Measurements from ENCODE around the gene CARMIL1. TPM values are rescaled to one million over a fixed set of nuclear protein-coding genes. Genes with fewer than 3 reads are reported as not detected.

Gene CARMIL1
- total RNA-seq, 4 donors from 2014 or later, result 13.9 to 47.6 (median 30.4) TPM

- TF ChIP-seq CTCF (IDR thresholded peaks at IDR 0.05; ENCODE audit: low read depth), result no peak
These were observed 65.7 kb downstream of the CARMIL1 start for GRCh38 chr6:25344827-25345226.

DNA sequence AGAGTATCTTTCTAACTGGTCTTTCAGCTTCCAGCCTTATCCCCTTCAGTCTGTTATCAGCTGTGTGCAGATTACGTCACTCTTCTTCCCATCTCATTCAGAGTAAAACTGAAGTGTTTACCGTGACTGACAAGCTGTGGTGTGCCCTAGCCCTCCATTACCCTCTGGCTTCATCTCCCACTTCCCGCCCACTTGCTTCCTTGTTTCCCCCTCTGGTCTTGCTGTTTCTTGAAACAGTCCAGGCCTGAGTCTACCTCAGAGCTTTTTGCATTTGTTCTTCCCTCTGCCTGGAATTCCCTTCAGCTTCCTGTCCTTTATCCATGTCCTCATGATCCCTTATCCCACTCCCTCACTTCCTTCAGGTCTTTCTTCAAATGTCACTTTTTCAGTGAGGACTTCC is 66.9 kb downstream of the CARMIL1 start:
- no peak for TF ChIP-seq CTCF (IDR thresholded peaks at IDR 0.05; ENCODE audit: low read depth)

GRCh38 chr6:25350573-25350972 is 71.4 kb downstream of the CARMIL1 start:
- no peak for TF ChIP-seq CTCF (IDR thresholded peaks at IDR 0.05; ENCODE audit: low read depth)

DNA sequence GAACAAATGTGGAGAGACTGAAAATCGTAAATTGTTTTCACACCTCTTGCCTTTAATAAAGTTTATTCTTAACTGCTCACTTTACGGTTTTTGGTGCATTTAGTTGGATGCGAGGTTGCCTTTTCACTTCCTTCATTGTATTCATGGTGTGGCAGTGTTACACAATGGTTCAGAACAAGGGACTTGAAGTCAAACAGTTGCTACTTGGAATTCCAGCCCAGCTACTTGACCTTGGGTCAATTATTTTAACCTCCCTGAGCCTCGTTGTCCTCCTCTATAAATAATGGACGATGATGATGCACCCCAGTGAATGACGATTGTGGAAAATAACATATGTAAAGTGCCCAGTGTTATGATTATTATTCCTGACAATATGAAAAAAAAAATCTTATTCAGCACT is 72.3 kb downstream of the CARMIL1 start:
- TF ChIP-seq CTCF (IDR thresholded peaks at IDR 0.05; ENCODE audit: low read depth), result no peak

- TF ChIP-seq CTCF (IDR thresholded peaks at IDR 0.05; ENCODE audit: low read depth), result no peak
These were observed 73.1 kb downstream of the CARMIL1 start for GRCh38 chr6:25352285-25352684.

- no peak for TF ChIP-seq CTCF (IDR thresholded peaks at IDR 0.05; ENCODE audit: low read depth)
These were observed 75.1 kb downstream of the CARMIL1 start for GRCh38 chr6:25354078-25354932.

GRCh38 chr6:25359191-25359861 is 80.2 kb downstream of the CARMIL1 start:
- no peak for TF ChIP-seq CTCF (IDR thresholded peaks at IDR 0.05; ENCODE audit: low read depth)

Data from subcutaneous adipose tissue (tissue), 4 donors.